Activated CD4-positive, alpha-beta memory T cell treated with anti-CD3 and anti-CD28 coated beads for 36 hours (primary cell): Measurements from ENCODE around the gene ZNF284. TPM values are rescaled to one million over a fixed set of nuclear protein-coding genes. Genes with fewer than 3 reads are reported as not detected.
A peak's percentile ranks its signal among the peaks of the same experiment; 100 is the strongest.
"Not testable (repeated sequence)": the region's sequence is repeated elsewhere in the genome, so short reads cannot be mapped to it uniquely, and the experiment has no call there.

Source experiments
- CTCF ChIA-PET: fragments of 350-600 bp; sonication (Branson Sonifier 250); formaldehyde crosslinking; loops from one replicate; lab custom pipeline; 2021; ENCODE audit warnings: antibody characterized with exemption, inconsistent platforms; lab: Charles Lee
- POLR2A ChIA-PET: fragments of 350-600 bp; sonication (Branson Sonifier 250); formaldehyde crosslinking; loops from one replicate; lab custom pipeline; 2021; ENCODE audit warnings: antibody characterized with exemption; lab: Charles Lee
- DNase-seq: peaks from one replicate; pipeline ENCODE4 v3.0.0-alpha.2; 2020
- H3K27ac Mint-ChIP-seq: one replicate; pipeline ENCODE4 v1.8.0; 2021; ENCODE audit warnings: mixed read lengths
- H3K27me3 Mint-ChIP-seq: one replicate; pipeline ENCODE4 v1.8.0; 2021; ENCODE audit warnings: mixed read lengths
- H3K36me3 Mint-ChIP-seq: one replicate; pipeline ENCODE4 v1.8.0; 2021; ENCODE audit warnings: mixed read lengths
- H3K4me1 Mint-ChIP-seq: one replicate; pipeline ENCODE4 v1.8.0; 2021; ENCODE audit warnings: low read depth, mixed read lengths
- H3K4me3 Mint-ChIP-seq: one replicate; pipeline ENCODE4 v1.8.0; 2021; ENCODE audit warnings: mild to moderate bottlenecking, mixed read lengths
- H3K9me3 Mint-ChIP-seq: one replicate; pipeline ENCODE4 v1.8.0; 2021; ENCODE audit warnings: mixed read lengths
- intact Hi-C: fragments of 100-400 bp; cut with micrococcal nuclease; formaldehyde crosslinking; loops from one replicate; pipeline ENCODE4 v1.15.1; 2023
- total RNA-seq, 2 experiments: library from RNA; stranded (reverse); gene quantifications; one replicate each; pipeline ENCODE4 v1.2.3, GENCODE V29; 2021

Gene ZNF284
- total RNA-seq, 2 experiments from 2014 or later: 1.1 to 1.4 TPM

- ChIA-PET CTCF (no interaction called here), POLR2A (interaction anchor here (1.3 kb wide), 1 partner anchor 110 kb away, joined by 3 read pairs; no protein-coding TSS in a partner anchor)
- Mint-ChIP-seq H3K27me3 (no peaks in the 10 kb centered on the region), H3K4me1 (peaks cover 22% of the 10 kb centered on the region), H3K36me3 (peaks cover 29% of the 10 kb centered on the region), H3K9me3 (peaks cover 36% of the 10 kb centered on the region), H3K27ac (peak within 1 kb of the TSS; percentile 74), H3K4me3 (peak within 1 kb of the TSS; percentile 91)
- DNase-seq: peak; percentile 92
- intact Hi-C loops: loop anchor here (1.0 to 5.0 kb wide), 8 partner anchors 19 to 191 kb away; partner anchors contain the start of genes ZNF155, ZNF224, ZNF227 and ZNF234
Measured at GRCh38 chr19:44113138-44113783, 41.3 kb downstream of the ZNF284 start, which contains the start of gene ZNF225. Gene ZNF225 (plus strand): TSS chr19:44113399. CDS start chr19:44115828, 2,429 bp downstream.

DNA sequence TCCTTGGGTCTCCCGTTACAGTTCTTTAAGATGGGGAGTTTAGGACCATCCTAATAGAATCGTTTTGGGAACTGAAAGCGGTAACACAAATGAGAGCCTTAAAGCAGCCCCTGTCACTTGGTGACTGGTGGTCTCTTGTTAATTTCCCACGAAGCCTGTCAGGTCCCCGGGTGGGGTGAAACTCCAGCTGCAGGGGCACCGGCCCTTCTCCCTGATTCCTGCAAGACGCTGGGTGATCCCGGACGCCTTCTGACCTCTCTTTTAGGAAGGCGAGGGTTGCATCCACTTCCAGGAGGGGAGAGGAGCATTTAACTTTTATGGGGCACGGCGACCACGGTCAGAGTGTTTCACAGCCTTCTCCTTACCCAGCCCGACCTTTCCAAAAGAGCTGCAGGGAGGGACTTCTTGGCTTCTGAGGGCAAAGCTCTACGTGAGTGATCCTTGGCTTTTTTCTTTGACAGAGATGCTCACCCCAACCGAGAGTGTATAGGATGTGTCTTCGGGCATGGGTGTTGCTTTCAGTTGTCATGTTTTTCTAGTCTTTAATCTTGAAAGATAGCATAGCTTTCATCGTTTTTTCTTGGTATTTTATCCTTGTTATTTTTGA, 41.9 kb downstream of the ZNF284 start:
- Mint-ChIP-seq H3K27ac (peak overlapping the region; percentile 74), H3K36me3 (peaks cover 31% of the 10 kb centered on the region), H3K4me3 (peak overlapping the region; percentile 91), H3K4me1 (peaks cover 22% of the 10 kb centered on the region), H3K27me3 (no peaks in the 10 kb centered on the region), H3K9me3 (peaks cover 31% of the 10 kb centered on the region)
- CTCF ChIA-PET: interaction anchor here (1.3 kb wide), 1 partner anchor 19 kb away, joined by 4 read pairs; no protein-coding TSS in a partner anchor
- POLR2A ChIA-PET: interaction anchor here (0.5 to 1.3 kb wide), 3 partner anchors 27 to 213 kb away, joined by 3 read pairs; no protein-coding TSS in a partner anchor
- intact Hi-C loops: loop anchor here (1.0 to 5.0 kb wide), 8 partner anchors 20 to 190 kb away; partner anchors contain the start of genes ZNF155, ZNF224, ZNF227 and ZNF234
- DNase-seq: peak; percentile 12

DNA sequence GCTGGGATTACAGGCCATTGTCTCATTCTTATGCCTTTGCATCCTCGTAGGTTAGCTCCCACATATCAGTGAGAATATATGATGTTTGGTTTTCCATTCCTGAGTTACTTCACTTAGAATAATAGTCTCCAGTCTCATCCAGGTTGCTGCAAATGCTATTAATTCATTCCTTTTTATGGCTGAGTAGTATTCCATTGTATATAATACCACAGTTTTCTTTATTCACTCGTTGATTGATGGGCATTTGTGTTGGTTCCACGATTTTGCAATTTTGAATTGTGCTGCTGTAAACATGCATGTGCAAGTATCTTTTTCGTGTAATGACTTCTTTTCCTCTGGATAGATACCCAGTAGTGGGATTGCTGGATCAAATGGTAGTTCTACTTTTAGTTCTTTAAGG, 49.2 kb downstream of the ZNF284 start:
- DNase-seq, intact Hi-C loops, H3K4me1 Mint-ChIP-seq, H3K4me3 Mint-ChIP-seq, CTCF ChIA-PET, H3K27me3 Mint-ChIP-seq, POLR2A ChIA-PET, H3K27ac Mint-ChIP-seq: not testable (repeated sequence)
- H3K9me3 Mint-ChIP-seq: peaks cover 54% of the 10 kb centered on the region
- H3K36me3 Mint-ChIP-seq: peaks cover 85% of the 10 kb centered on the region

- H3K9me3 Mint-ChIP-seq: peaks cover 43% of the 10 kb centered on the region
- DNase-seq: no peak
- H3K27me3 Mint-ChIP-seq: no peaks in the 10 kb centered on the region
- H3K4me1 Mint-ChIP-seq: no peaks in the 10 kb centered on the region
- POLR2A ChIA-PET: no interaction called here
- H3K27ac Mint-ChIP-seq: no peak overlapping the region
- CTCF ChIA-PET: no interaction called here
- intact Hi-C loops: no loop called here
- no peak overlapping the region for H3K4me3 Mint-ChIP-seq
- H3K36me3 Mint-ChIP-seq: peaks cover 45% of the 10 kb centered on the region
Measured at GRCh38 chr19:44131955-44132354, 60.0 kb downstream of the ZNF284 start.

Other genes starting within 250 kb of the ZNF284 start
- gene ZNF283, start 244.8 kb upstream of the ZNF284 start, total RNA-seq: 1 to 10 TPM; 5.2 to 8.1 TPM
- 1 to 10 TPM in 1 of 2 experiments, under 1 TPM in 1; 0.61 to 1.4 TPM for gene ZNF404, start 188.2 kb upstream of the ZNF284 start, total RNA-seq
- 1 to 10 TPM; 7.7 to 9.6 TPM for gene ZNF45, start 136.9 kb upstream of the ZNF284 start, total RNA-seq
- gene ZNF221, start 120.9 kb upstream of the ZNF284 start, total RNA-seq: 1 to 10 TPM in 1 of 2 experiments, under 1 TPM in 1; 0.73 to 1.0 TPM
- 1 to 10 TPM; 2.9 to 4.5 TPM for gene ZNF155, start 88.0 kb upstream of the ZNF284 start, total RNA-seq
- gene ZNF230, start 69.2 kb upstream of the ZNF284 start, total RNA-seq: 1 to 10 TPM; 3.8 TPM
- gene ZNF222, start 46.8 kb upstream of the ZNF284 start, total RNA-seq: under 1 TPM; 0.88 to 0.94 TPM
- gene ZNF223, start 20.1 kb upstream of the ZNF284 start, total RNA-seq: under 1 TPM; 0.55 to 0.73 TPM
- gene ZNF224, start 22.2 kb downstream of the ZNF284 start, total RNA-seq: 10 to 100 TPM; 12.8 to 14.0 TPM
- gene ZNF225, start 41.2 kb downstream of the ZNF284 start, total RNA-seq: 1 to 10 TPM; 2.5 to 2.9 TPM
- 1 to 10 TPM; 7.3 to 8.7 TPM for gene ZNF234, start 69.4 kb downstream of the ZNF284 start, total RNA-seq
- gene ZNF226, start 92.9 kb downstream of the ZNF284 start, total RNA-seq: 10 to 100 TPM; 10.6 to 10.7 TPM
- 10 to 100 TPM; 13.5 TPM for gene ZNF227, start 140.4 kb downstream of the ZNF284 start, total RNA-seq
- gene ZNF233, start 187.7 kb downstream of the ZNF284 start, total RNA-seq: under 1 TPM in 1 of 2 experiments, not detected in 1; 0.12 TPM
- 1 to 10 TPM; 1.2 to 1.3 TPM for gene ZNF235, start 232.9 kb downstream of the ZNF284 start, total RNA-seq